Dermis microvascular lymphatic vessel endothelial cell (primary cell): ENCODE results near the gene PPP2R3A. TPM values are rescaled to one million over a fixed set of nuclear protein-coding genes. Genes with fewer than 3 reads are reported as not detected.
"Not testable (repeated sequence)": the region's sequence is repeated elsewhere in the genome, so short reads cannot be mapped to it uniquely, and the experiment has no call there.

Experiments
- DNase-seq, 2 donors: peaks; one replicate each; pipeline versions ENCODE4 v3.0.0 to v3.0.0-alpha.2; 2010; ENCODE audit warnings: low read depth in 2 of 2
- total RNA-seq: library from RNA; depleted of rRNA; stranded (reverse); fragments of >200 nt; gene quantifications from 2 replicates; pipeline ENCODE4 v1.2.1, GENCODE V29; 2014

The PPP2R3A gene
- 4.5 and 4.6 TPM in 2 replicates for total RNA-seq

- DNase-seq: peak; percentile 24 to 88
These were observed at the start of gene PPP2R3A for GRCh38 chr3:135965506-135966270. PPP2R3A (plus strand) TSS chr3:135965728; CDS start chr3:136001499, 35,771 bp downstream.

- DNase-seq: no peak
These were observed 49.2 kb upstream of the PPP2R3A start for GRCh38 chr3:135916310-135916709.

- no peak for DNase-seq
These were observed 48.5 kb upstream of the PPP2R3A start for GRCh38 chr3:135917076-135917475.

- DNase-seq: no peak
These were observed 47.5 kb upstream of the PPP2R3A start for GRCh38 chr3:135917927-135918597.

GRCh38 chr3:135918600-135918999, 46.9 kb upstream of the PPP2R3A start:
- peak; percentile 4 to 48 for DNase-seq

GRCh38 chr3:135920275-135920674, 45.3 kb upstream of the PPP2R3A start:
- DNase-seq: no peak

GRCh38 chr3:135922903-135923250, 42.7 kb upstream of the PPP2R3A start:
- DNase-seq: no peak

- DNase-seq: no peak
These were observed 41.0 kb upstream of the PPP2R3A start for GRCh38 chr3:135924506-135924905.

GRCh38 chr3:135926664-135927063, 38.9 kb upstream of the PPP2R3A start:
- no peak for DNase-seq

- DNase-seq: no peak
These were observed 38.4 kb upstream of the PPP2R3A start for GRCh38 chr3:135927155-135927554.

GRCh38 chr3:135929670-135930069, 35.9 kb upstream of the PPP2R3A start:
- DNase-seq: no peak

- DNase-seq: no peak
These were observed 35.3 kb upstream of the PPP2R3A start for GRCh38 chr3:135930255-135930654.

- DNase-seq: not testable (repeated sequence)
These were observed 30.4 kb upstream of the PPP2R3A start for GRCh38 chr3:135935171-135935570.

- DNase-seq: not testable (repeated sequence)
These were observed 27.8 kb upstream of the PPP2R3A start for GRCh38 chr3:135937766-135938165.

- no peak for DNase-seq
These were observed 20.7 kb upstream of the PPP2R3A start for GRCh38 chr3:135944831-135945230.

GRCh38 chr3:135950941-135951340, 14.6 kb upstream of the PPP2R3A start:
- no peak for DNase-seq

- DNase-seq: no peak
These were observed 1.2 kb upstream of the PPP2R3A start for GRCh38 chr3:135964160-135964955.

GRCh38 chr3:135965129-135965505, 411 bp upstream of the PPP2R3A start:
- no peak for DNase-seq

- peak in 1 of 2 donors; percentile 12 for DNase-seq
These were observed 888 bp downstream of the PPP2R3A start for GRCh38 chr3:135966271-135966961.

- DNase-seq: no peak
These were observed 1.4 kb downstream of the PPP2R3A start for GRCh38 chr3:135966962-135967274.

- DNase-seq: no peak
These were observed 2.3 kb downstream of the PPP2R3A start for GRCh38 chr3:135967867-135968266.
